Fibroblast of lung (primary cell): Measurements from ENCODE around the gene RNF11. TPM values are rescaled to one million over a fixed set of nuclear protein-coding genes. Genes with fewer than 3 reads are reported as not detected.

ENCODE experiments used
- DNase-seq, 2 donors: peaks; one replicate each; pipeline versions ENCODE4 v3.0.0 to v3.0.0-alpha.2; 2010; ENCODE audit warnings: low read depth in 2 of 2
- H2AFZ ChIP-seq: 2 replicates; pipeline ENCODE4 v1.5.1; 2012; ENCODE audit warnings: low read length, control low read depth, inconsistent platforms
- H3K27ac ChIP-seq: 2 replicates; pipeline ENCODE4 v1.5.1; 2011; ENCODE audit warnings: low read length, control low read depth; ENCODE audit not compliant: insufficient read depth
- H3K27me3 ChIP-seq: 2 replicates; pipeline ENCODE4 v1.5.1; 2011; ENCODE audit warnings: mild to moderate bottlenecking, low read length; ENCODE audit not compliant: control insufficient read depth, insufficient read depth
- H3K36me3 ChIP-seq: 2 replicates; pipeline ENCODE4 v1.5.1; 2011; ENCODE audit warnings: low read length; ENCODE audit not compliant: control insufficient read depth, insufficient read depth
- H3K4me1 ChIP-seq: 2 replicates; pipeline ENCODE4 v1.5.1; 2011; ENCODE audit warnings: low read length; ENCODE audit not compliant: control insufficient read depth, insufficient read depth; ENCODE audit errors: extremely low read depth
- H3K4me2 ChIP-seq: 2 replicates; pipeline ENCODE4 v1.5.1; 2011; ENCODE audit warnings: low read length, control low read depth; ENCODE audit not compliant: insufficient read depth; ENCODE audit errors: extremely low read depth
- H3K4me3 ChIP-seq, 4 experiments: fragments of 200-600 bp in 1 of 4; sonication (generic) in 1 of 4; replicated peaks in 1 of 4; 2 replicates each; pipeline ENCODE4 v1.5.1; 2011 to 2016; ENCODE audit warnings: low read length in 4 of 4, low read depth in 3 of 4, mild to moderate bottlenecking in 3 of 4, control low read depth in 2 of 4, inconsistent platforms in 1 of 4, mixed read lengths in 1 of 4; ENCODE audit not compliant: insufficient read depth in 1 of 4; ENCODE audit errors: control extremely low read depth in 1 of 4
- H3K79me2 ChIP-seq: 2 replicates; pipeline ENCODE4 v1.5.1; 2012; ENCODE audit warnings: mild to moderate bottlenecking, low read length, inconsistent platforms; ENCODE audit not compliant: control insufficient read depth, insufficient read depth
- H3K9ac ChIP-seq: 2 replicates; pipeline ENCODE4 v1.5.1; 2011; ENCODE audit warnings: mild to moderate bottlenecking, low read length, control low read depth; ENCODE audit not compliant: insufficient read depth
- H3K9me3 ChIP-seq: 2 replicates; pipeline ENCODE4 v1.5.1; 2012; ENCODE audit warnings: low read depth, low read length; ENCODE audit not compliant: control insufficient read depth, insufficient read depth
- H4K20me1 ChIP-seq: 2 replicates; pipeline ENCODE4 v1.5.1; 2011; ENCODE audit warnings: low read length; ENCODE audit not compliant: control insufficient read depth, insufficient read depth; ENCODE audit errors: extremely low read depth
- EZH2 ChIP-seq: IDR thresholded peaks from 2 replicates; pipeline ENCODE4 v1.5.1; 2012; ENCODE audit warnings: low read length, control low read depth, mild to moderate bottlenecking; ENCODE audit errors: missing control alignments
- polyA plus RNA-seq, 2 donors: library from polyadenylated mRNA; depleted of rRNA in 1 of 2; stranded (reverse) in 1 of 2; unstranded in 1 of 2; fragments of >200 nt; gene quantifications; 2 replicates each; pipeline ENCODE4 v1.2.1, GENCODE V29; 2011 to 2012; ENCODE audit warnings: missing spikeins in 1 of 2
- total RNA-seq: library from RNA; depleted of rRNA; stranded (reverse); fragments of >200 nt; gene quantifications from 2 replicates; pipeline ENCODE4 v1.2.1, GENCODE V29; 2014
- TF ChIP-seq, protein P1 (sequence below), 2 donors: IDR thresholded peaks in 1 of 2; conservative IDR thresholded peaks in 1 of 2; 1 replicate in 1 of 2; 2 replicates in 1 of 2; pipeline ENCODE4 v1.5.1; 2011 to 2012; ENCODE audit warnings: low read length in 2 of 2, control low read depth in 1 of 2, inconsistent platforms in 1 of 2, low read depth in 1 of 2, mild to moderate bottlenecking in 1 of 2

Gene RNF11
- total and polyA plus RNA-seq, 2 donors (not counting 1 experiment from before 2014, with no cell fraction given) = 116 to 209 TPM

DNA sequence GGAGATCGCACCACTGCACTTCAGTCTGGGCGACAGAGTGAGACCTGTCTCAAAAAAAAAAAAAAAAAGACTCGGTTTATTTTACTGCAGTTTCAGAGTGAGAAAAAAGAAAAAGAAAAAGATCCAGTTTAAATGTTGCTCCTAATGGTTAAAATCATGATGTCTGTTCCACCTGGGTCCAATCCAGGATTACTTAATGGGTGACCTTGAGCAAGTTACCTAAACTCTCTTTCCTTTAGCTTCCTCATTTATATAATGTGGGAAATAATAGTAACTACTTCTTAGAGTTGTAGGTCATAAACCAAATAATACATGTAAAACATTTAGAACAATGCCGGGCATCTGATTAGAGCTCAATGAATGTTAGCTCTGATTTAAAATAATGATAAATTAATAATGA, 19.4 kb upstream of the RNF11 start:
- H3K36me3 ChIP-seq = no peaks in the 10 kb centered on the region
- DNase-seq = no peak
- no peaks in the 10 kb centered on the region for H3K27me3 ChIP-seq
- H3K4me3 ChIP-seq = no peak overlapping the region
- H3K4me1 ChIP-seq = no peaks in the 10 kb centered on the region
- H2AFZ ChIP-seq = no peak overlapping the region
- H3K27ac ChIP-seq = no peak overlapping the region
- no peaks in the 10 kb centered on the region for H4K20me1 ChIP-seq
- TF ChIP-seq EZH2 = no peak
- TF ChIP-seq, protein P1, sequence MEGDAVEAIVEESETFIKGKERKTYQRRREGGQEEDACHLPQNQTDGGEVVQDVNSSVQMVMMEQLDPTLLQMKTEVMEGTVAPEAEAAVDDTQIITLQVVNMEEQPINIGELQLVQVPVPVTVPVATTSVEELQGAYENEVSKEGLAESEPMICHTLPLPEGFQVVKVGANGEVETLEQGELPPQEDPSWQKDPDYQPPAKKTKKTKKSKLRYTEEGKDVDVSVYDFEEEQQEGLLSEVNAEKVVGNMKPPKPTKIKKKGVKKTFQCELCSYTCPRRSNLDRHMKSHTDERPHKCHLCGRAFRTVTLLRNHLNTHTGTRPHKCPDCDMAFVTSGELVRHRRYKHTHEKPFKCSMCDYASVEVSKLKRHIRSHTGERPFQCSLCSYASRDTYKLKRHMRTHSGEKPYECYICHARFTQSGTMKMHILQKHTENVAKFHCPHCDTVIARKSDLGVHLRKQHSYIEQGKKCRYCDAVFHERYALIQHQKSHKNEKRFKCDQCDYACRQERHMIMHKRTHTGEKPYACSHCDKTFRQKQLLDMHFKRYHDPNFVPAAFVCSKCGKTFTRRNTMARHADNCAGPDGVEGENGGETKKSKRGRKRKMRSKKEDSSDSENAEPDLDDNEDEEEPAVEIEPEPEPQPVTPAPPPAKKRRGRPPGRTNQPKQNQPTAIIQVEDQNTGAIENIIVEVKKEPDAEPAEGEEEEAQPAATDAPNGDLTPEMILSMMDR (conservative IDR thresholded peaks at IDR 0.05 in 1 of 2, IDR thresholded peaks at IDR 0.05 in 1 of 2; ENCODE audit: low read depth in 1 of 2, low read length in 2 of 2) = no peak
- H3K79me2 ChIP-seq = no peaks in the 10 kb centered on the region
- H3K9me3 ChIP-seq = no peaks in the 10 kb centered on the region
- H3K9ac ChIP-seq = no peak overlapping the region
- H3K4me2 ChIP-seq = no peak overlapping the region

DNA sequence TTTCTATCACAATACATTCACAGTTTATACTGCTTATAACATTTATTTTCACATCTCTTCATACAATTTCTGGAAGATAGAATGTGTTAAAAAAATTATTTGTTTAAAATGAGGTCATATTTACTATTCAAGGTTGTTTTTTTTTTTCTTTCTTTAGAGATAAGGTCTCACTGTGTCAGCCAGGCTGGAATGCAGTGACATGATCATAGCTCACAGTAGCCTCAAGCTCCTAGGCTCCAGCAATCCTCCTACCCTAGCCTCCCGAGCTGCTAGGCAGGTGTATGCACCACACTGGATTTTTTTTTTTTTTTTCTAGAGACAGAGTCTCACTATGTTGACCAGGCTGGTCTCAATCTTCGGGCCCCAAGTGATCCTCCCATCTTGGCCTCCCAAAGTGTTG, 19.0 kb upstream of the RNF11 start:
- Histone ChIP-seq H3K4me1 (no peaks in the 10 kb centered on the region), H3K27ac (no peak overlapping the region), H2AFZ (no peak overlapping the region), H3K27me3 (no peaks in the 10 kb centered on the region), H3K79me2 (no peaks in the 10 kb centered on the region), H3K9me3 (no peaks in the 10 kb centered on the region), H3K36me3 (no peaks in the 10 kb centered on the region), H4K20me1 (no peaks in the 10 kb centered on the region), H3K9ac (no peak overlapping the region), H3K4me3 (no peak overlapping the region), H3K4me2 (no peak overlapping the region)
- TF ChIP-seq, protein P1 (conservative IDR thresholded peaks at IDR 0.05 in 1 of 2, IDR thresholded peaks at IDR 0.05 in 1 of 2; ENCODE audit: low read depth in 1 of 2, low read length in 2 of 2) = no peak
- no peak for TF ChIP-seq EZH2
- DNase-seq = no peak

DNA sequence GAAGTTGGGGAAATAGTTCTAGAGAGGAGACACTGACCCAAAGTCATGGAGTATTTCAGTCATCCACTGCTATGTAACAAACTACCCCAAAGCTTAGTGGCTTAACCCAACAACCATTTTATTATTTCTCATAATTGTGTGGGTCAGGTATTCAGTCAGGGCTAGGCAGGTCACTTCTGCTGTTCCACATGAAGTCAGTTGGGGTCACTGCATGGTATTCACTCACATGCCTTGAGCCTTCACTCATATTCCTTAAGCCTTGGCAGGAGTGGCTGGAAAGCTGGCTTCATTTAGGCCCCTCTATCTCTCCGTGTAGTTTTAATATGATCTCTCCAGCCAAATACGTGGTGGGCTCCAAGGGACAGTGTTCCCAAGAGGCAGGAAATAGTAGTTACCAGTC, 17.5 kb upstream of the RNF11 start:
- TF ChIP-seq, protein P1 (conservative IDR thresholded peaks at IDR 0.05 in 1 of 2, IDR thresholded peaks at IDR 0.05 in 1 of 2; ENCODE audit: low read depth in 1 of 2, low read length in 2 of 2) = no peak
- TF ChIP-seq EZH2 = no peak
- Histone ChIP-seq H3K27me3 (no peaks in the 10 kb centered on the region), H3K27ac (no peak overlapping the region), H3K4me2 (no peak overlapping the region), H3K4me1 (no peaks in the 10 kb centered on the region), H3K9me3 (no peaks in the 10 kb centered on the region), H3K4me3 (no peak overlapping the region), H3K79me2 (no peaks in the 10 kb centered on the region), H3K9ac (no peak overlapping the region), H2AFZ (no peak overlapping the region), H3K36me3 (no peaks in the 10 kb centered on the region), H4K20me1 (no peaks in the 10 kb centered on the region)
- DNase-seq = no peak
